GM12891 (cell line): ENCODE data around the gene GPR84. TPM values are rescaled to one million over a fixed set of nuclear protein-coding genes. Genes with fewer than 3 reads are reported as not detected.

Source experiments
- DNase-seq: peaks from one replicate; pipeline ENCODE4 v3.0.0; 2011; ENCODE audit warnings: low spot score; ENCODE audit not compliant: insufficient read length
- FAIRE-seq: peaks from 2 replicates; lab custom pipeline; 2011; peaks lifted over from hg19 to GRCh38; lab: Jason Lieb, UNC
- PAX5 ChIP-seq: IDR thresholded peaks from 2 replicates; pipeline ENCODE4 v1.6.1; 2011; ENCODE audit warnings: low read length, moderate library complexity, mild to moderate bottlenecking; ENCODE audit not compliant: insufficient read depth, severe bottlenecking
- POLR2A ChIP-seq: IDR thresholded peaks from 2 replicates; pipeline ENCODE4 v1.6.1; 2011; ENCODE audit warnings: low read depth, low read length, control low read depth
- POLR2AphosphoS5 ChIP-seq: IDR thresholded peaks from 2 replicates; pipeline ENCODE4 v1.6.1; 2011; ENCODE audit warnings: low read depth, low read length, control low read depth
- POU2F2 ChIP-seq: IDR thresholded peaks from 2 replicates; pipeline ENCODE4 v1.6.1; 2011; ENCODE audit warnings: low read depth, mild to moderate bottlenecking, control low read depth, low read length, moderate library complexity
- SPI1 ChIP-seq: IDR thresholded peaks from 2 replicates; pipeline ENCODE4 v1.6.1; 2011; ENCODE audit warnings: low read depth, low read length, control low read depth
- TAF1 ChIP-seq: IDR thresholded peaks from 2 replicates; pipeline ENCODE4 v1.6.1; 2011; ENCODE audit warnings: low read depth, low read length, control low read depth
- polyA plus RNA-seq: library from polyadenylated mRNA; unstranded; fragments of >200 nt; gene quantifications from one replicate; pipeline ENCODE4 v1.2.1, GENCODE V29; 2012; ENCODE audit warnings: low read depth, missing spikeins, inconsistent platforms; ENCODE audit not compliant: missing spikeins

Gene GPR84
- 2.9 TPM for polyA plus RNA-seq

GRCh38 chr12:54364413-54364812 lies at the start of gene GPR84:
TSS of gene GPR84 (minus strand) at chr12:54364486. CDS start at chr12:54363851, 635 bp downstream.
- TF ChIP-seq POLR2AphosphoS5, result no peak
- TF ChIP-seq SPI1, result peak; percentile 49
- no peak; the same call in 1 of the 2 replicates for TF ChIP-seq TAF1
- 0 out of 2 replicates have a peak, but pooled peaks have one; percentile 21 for TF ChIP-seq POLR2A
- no peak for TF ChIP-seq POU2F2
- no peak for TF ChIP-seq PAX5
- DNase-seq (no peak), FAIRE-seq (peak; percentile 68)

DNA sequence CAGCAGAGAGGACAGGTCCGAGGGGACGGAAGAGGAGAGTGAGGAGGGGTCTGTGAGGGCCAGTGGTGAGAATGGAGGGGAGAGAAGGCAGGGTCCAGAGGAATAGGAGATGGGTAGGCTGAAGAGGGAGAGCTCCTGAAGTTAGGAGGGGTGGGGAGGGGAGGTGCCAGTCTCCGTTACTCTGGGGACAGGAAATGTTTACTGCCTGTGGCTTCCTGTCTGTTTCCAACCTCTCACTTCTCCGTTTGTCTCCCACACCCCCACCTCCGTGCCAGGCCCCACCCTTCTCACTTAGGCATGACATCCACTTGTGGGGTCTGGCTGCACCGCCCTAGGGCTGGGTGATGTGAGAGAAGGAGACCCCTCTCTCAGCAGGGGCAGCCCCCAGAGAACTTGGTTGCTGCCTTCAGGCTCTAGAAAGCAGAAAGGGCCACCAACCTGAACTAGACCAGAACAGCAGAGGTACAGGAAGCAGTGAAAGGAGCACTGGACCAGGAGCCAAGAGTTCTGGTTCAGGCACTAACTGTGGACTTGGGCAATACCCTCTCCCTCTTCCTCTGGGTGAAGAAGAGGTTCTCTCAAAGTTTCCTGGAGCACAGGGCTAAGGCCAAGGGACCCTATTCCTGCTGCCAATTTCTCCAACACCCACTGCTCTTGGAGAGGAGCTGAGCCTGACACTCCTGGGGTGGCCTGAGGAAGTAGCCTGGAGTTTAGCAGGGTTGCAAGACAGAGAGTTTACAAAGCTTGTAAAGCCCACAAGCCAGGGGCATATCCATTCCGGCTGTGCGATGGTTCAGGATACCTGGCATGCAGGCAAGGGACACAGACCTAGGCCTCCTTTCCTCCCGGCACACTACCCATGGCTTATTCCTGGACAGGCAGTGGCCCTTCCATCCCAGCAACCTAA lies 49.3 kb upstream of the GPR84 start:
- DNase-seq (peak; percentile 59), FAIRE-seq (no peak)
- TF ChIP-seq SPI1 (peak; percentile 63), POU2F2 (no peak)

DNA sequence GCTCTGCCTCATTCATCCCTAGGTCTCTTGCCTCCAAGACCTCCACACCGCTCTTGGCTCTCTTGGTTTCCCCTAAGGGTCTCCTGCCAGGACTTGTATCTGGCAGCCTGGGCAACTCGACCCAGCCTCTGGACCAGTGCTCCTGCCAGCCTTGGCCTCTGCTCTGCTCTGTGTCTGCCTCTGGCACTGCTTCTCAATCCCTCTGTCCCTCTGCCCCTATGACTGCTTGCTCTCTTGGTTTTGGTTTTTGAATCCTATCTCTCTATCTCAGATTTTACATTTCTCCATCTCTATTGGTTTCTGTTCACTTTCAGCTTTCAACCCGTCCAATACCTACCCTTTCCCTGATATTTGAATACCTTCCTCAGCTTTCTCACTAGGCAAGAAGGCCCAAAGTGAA lies 48.5 kb upstream of the GPR84 start:
- DNase-seq, result no peak
- no peak for TF ChIP-seq TAF1
- no peak for FAIRE-seq

- TF ChIP-seq POU2F2 (no peak), SPI1 (no peak), POLR2A (no peak), PAX5 (no peak), TAF1 (no peak), POLR2AphosphoS5 (no peak)
- FAIRE-seq, result no peak
Measured at GRCh38 chr12:54412348-54412747, 48.1 kb upstream of the GPR84 start.

DNA sequence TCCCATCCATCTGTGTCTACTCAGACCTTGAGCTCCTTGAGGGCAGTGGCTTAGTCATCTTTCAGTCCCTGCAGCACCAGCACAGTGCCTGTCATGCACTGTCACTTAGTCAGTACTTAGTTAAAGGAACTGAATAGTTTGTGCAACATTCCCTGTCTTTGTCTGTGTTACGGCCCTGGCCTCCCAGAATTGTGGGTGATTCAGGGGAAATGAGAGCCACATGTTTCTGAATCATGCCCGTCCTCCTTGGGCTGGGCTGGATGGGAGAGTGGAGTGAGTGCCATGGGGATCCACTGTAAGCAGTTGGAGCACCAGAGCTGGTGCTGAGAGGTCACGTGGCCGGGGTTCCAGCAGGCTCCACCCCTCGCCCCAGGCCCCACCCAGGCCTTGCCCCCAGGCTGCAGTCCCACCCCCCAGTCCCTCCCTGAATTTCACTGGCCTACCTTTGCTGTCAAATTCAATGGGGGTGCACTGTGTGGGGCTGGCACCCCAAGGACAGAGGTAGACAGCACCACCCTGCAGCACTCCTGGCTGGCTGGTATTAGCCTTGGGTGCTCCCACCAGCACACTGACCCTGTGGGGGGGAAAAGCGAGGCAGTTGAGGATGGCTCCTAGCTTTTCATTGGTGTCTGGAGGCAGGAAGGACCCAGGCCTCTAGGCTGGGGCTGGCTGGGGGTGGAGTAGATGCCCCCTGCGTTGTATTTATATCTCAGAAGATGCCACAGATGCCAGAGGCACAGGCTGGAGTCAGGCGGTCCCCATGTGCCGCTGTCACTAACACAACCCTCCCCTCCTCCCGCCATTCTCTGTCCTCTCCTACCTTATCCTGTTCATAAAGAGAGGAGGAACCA lies 47.3 kb upstream of the GPR84 start:
- FAIRE-seq (no peak), DNase-seq (no peak)
- no peak for TF ChIP-seq SPI1
- no peak for TF ChIP-seq POLR2AphosphoS5
- TF ChIP-seq POLR2A, result no peak
- TF ChIP-seq PAX5, result no peak
- no peak for TF ChIP-seq TAF1
- no peak for TF ChIP-seq POU2F2

More at GRCh38 chr12:54412348-54412747, 48.1 kb upstream of the GPR84 start:
- no peak for DNase-seq

- TF ChIP-seq POLR2A (no peak), POU2F2 (no peak)
- FAIRE-seq (no peak), DNase-seq (no peak)
Measured at GRCh38 chr12:54409267-54409666, 45.0 kb upstream of the GPR84 start.

DNA sequence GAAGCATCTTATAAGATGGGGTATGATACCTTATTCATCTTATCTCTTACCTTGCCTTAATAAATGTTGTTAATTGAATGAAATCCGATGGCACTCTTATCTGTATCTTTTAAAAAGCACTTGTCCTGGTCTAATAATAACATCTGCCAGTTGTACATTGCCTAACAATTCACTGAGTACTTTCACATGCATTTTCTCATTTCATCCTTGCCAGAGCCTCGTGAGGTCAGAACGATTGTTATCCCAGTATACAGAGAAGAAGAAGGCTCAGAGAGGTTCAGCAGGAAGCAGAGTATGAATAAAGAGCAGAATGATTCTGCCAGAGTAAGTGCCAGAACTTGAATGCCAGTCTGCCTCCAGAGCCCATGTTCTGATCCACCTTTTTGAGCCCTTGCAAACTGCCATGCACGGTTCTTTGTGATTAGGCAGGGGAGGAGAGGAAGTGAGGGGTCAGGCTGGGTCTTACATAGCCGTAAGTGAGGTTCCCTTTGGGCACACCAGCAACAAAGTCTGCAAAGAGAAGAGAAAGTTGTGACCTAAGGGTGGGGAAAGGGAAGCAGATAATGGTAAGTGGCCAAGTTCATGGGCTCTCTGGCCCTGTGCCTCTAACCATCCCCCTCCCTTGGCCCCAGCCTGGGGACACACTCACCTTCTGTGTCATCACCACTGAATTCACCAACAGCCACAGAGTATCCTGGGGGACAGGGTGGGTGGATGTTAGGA lies 43.1 kb upstream of the GPR84 start:
- TF ChIP-seq SPI1, result no peak
- no peak for FAIRE-seq
- no peak for DNase-seq

DNA sequence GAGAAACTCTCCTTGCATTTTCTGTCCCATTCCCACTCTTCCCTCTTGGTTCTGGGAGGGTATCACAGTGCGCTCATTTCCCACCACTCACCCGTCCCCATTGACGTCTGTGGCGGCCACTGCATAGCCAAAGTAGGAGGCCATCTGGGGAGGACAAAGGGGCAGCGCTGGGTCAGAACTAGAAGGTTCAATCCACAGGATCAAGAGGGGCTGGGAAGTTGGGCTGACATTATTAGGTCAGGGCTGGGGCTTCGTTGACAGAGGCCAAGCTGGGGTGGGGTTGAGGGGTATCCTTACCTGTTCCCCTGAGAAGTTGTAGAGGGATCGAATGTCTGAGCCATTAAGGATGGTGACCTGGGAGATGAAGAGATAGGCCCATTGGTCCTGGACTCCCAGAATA lies 41.3 kb upstream of the GPR84 start:
- FAIRE-seq, result no peak
- TF ChIP-seq TAF1 (no peak), POLR2AphosphoS5 (no peak), PAX5 (no peak), POU2F2 (no peak), SPI1 (no peak), POLR2A (no peak)

GRCh38 chr12:54405106-54405505 lies 40.8 kb upstream of the GPR84 start:
- no peak for DNase-seq
- no peak for FAIRE-seq
- no peak for TF ChIP-seq POU2F2
- no peak for TF ChIP-seq TAF1
- TF ChIP-seq POLR2AphosphoS5, result no peak
- TF ChIP-seq PAX5, result no peak
- TF ChIP-seq POLR2A, result no peak
- no peak for TF ChIP-seq SPI1

More for the DNA sequence above, 41.3 kb upstream of the GPR84 start:
- DNase-seq, result no peak
